GM23338 (cell line): Measurements from ENCODE around the gene DOCK4. TPM values are rescaled to one million over a fixed set of nuclear protein-coding genes. Genes with fewer than 3 reads are reported as not detected.

Experiments used
- ATAC-seq: fragments of 200-7000 bp; cut with Tn5 transposase; 3 replicates; pipeline ENCODE4 v1.9.1; 2020
- DNase-seq: peaks from one replicate; pipeline ENCODE4 v3.0.0-alpha.2; 2015; ENCODE audit warnings: low spot score
- H2AFZ ChIP-seq: fragments of 200-600 bp; sonication (generic); 2 replicates; pipeline ENCODE4 v1.8.0; 2016; ENCODE audit warnings: antibody characterized with exemption, mild to moderate bottlenecking, moderate library complexity
- H3F3A ChIP-seq: fragments of 200-600 bp; sonication (generic); replicated peaks from 2 replicates; pipeline ENCODE4 v1.8.0; 2017; ENCODE audit warnings: antibody characterized with exemption, mixed run types, low read depth
- H3K27ac ChIP-seq: fragments of 200-600 bp; sonication (generic); 2 replicates; pipeline ENCODE4 v1.6.1; 2016; ENCODE audit warnings: low read depth
- H3K27me3 ChIP-seq: fragments of 200-600 bp; sonication (generic); 2 replicates; pipeline ENCODE4 v1.8.0; 2016; ENCODE audit warnings: mild to moderate bottlenecking, mixed run types, moderate library complexity; ENCODE audit not compliant: insufficient read depth
- H3K36me3 ChIP-seq: fragments of 200-600 bp; sonication (generic); 2 replicates; pipeline ENCODE4 v1.8.0; 2016; ENCODE audit warnings: mild to moderate bottlenecking; ENCODE audit not compliant: insufficient read depth
- H3K4me1 ChIP-seq: fragments of 200-600 bp; sonication (generic); 2 replicates; pipeline ENCODE4 v1.8.0; 2016; ENCODE audit warnings: mild to moderate bottlenecking, moderate library complexity; ENCODE audit not compliant: insufficient read depth
- H3K4me2 ChIP-seq: fragments of 200-600 bp; sonication (generic); 2 replicates; pipeline ENCODE4 v1.7.1; 2017; ENCODE audit warnings: mixed run types
- H3K4me3 ChIP-seq: fragments of 200-600 bp; sonication (generic); 2 replicates; pipeline ENCODE4 v1.6.1; 2016; ENCODE audit warnings: mixed run types
- H3K79me2 ChIP-seq: fragments of 200-600 bp; sonication (generic); replicated peaks from 2 replicates; pipeline ENCODE4 v1.8.0; 2017; ENCODE audit warnings: mild to moderate bottlenecking; ENCODE audit not compliant: insufficient read depth
- H3K9me2 ChIP-seq: fragments of 200-600 bp; sonication (generic); 2 replicates; pipeline ENCODE4 v1.8.0; 2017; ENCODE audit not compliant: insufficient read depth
- H4K20me1 ChIP-seq: fragments of 200-600 bp; sonication (generic); replicated peaks from 2 replicates; pipeline ENCODE4 v1.8.0; 2017; ENCODE audit warnings: mild to moderate bottlenecking; ENCODE audit not compliant: insufficient read depth
- H3K27ac Mint-ChIP-seq: 2 replicates; pipeline ENCODE4 v1.8.0; 2020; ENCODE audit warnings: inconsistent platforms, mild to moderate bottlenecking, moderate library complexity, mixed read lengths
- H3K27me3 Mint-ChIP-seq: 3 replicates; pipeline ENCODE4 v1.8.0; 2022; ENCODE audit warnings: low read depth, mild to moderate bottlenecking, moderate library complexity, mixed read lengths, inconsistent platforms; ENCODE audit not compliant: insufficient read depth, poor library complexity
- H3K36me3 Mint-ChIP-seq: 3 replicates; pipeline ENCODE4 v1.8.0; 2021; ENCODE audit warnings: low read depth, mild to moderate bottlenecking, inconsistent platforms, moderate library complexity, mixed read lengths
- H3K4me1 Mint-ChIP-seq: 3 replicates; pipeline ENCODE4 v1.8.0; 2020; ENCODE audit warnings: mild to moderate bottlenecking, inconsistent platforms, mixed read lengths
- H3K4me3 Mint-ChIP-seq: 3 replicates; pipeline ENCODE4 v1.8.0; 2021; ENCODE audit warnings: moderate library complexity, mild to moderate bottlenecking, inconsistent platforms, mixed read lengths
- H3K9me3 Mint-ChIP-seq: 3 replicates; pipeline ENCODE4 v1.8.0; 2020; ENCODE audit warnings: moderate library complexity, mild to moderate bottlenecking, inconsistent platforms, mixed read lengths
- CREB1 ChIP-seq: fragments of 250-450 bp; sonication (Bioruptor Pico); IDR thresholded peaks from 2 replicates; pipeline ENCODE4 v1.5.0; 2020; ENCODE audit warnings: low read depth, mild to moderate bottlenecking, moderate library complexity
- CTCF ChIP-seq, 2 experiments: fragments of 200-600 bp in 1 of 2; sonication (generic) in 1 of 2; conservative IDR thresholded peaks; 2 replicates each; pipeline versions ENCODE4 v1.5.1 to v1.6.1; 2016 to 2017; ENCODE audit warnings: antibody characterized with exemption in 2 of 2, low read depth in 2 of 2, mild to moderate bottlenecking in 2 of 2, moderate library complexity in 1 of 2
- ETS1 ChIP-seq: IDR thresholded peaks from 2 replicates; pipeline ENCODE4 v1.6.1; 2016; ENCODE audit warnings: antibody characterized with exemption
- EZH2 ChIP-seq: fragments of 200-600 bp; sonication (generic); IDR thresholded peaks from one replicate; pipeline ENCODE4 v1.8.0; 2017; ENCODE audit warnings: antibody characterized with exemption, mild to moderate bottlenecking, low read depth; ENCODE audit not compliant: unreplicated experiment
- EZH2phosphoT487 ChIP-seq: fragments of 200-600 bp; sonication (generic); IDR thresholded peaks from one replicate; pipeline ENCODE4 v1.8.1; 2018; ENCODE audit warnings: antibody characterized with exemption; ENCODE audit not compliant: unreplicated experiment
- JUNB ChIP-seq: IDR thresholded peaks from one replicate; pipeline ENCODE4 v1.6.1; 2016; ENCODE audit warnings: antibody characterized with exemption; ENCODE audit not compliant: unreplicated experiment
- POLR2AphosphoS5 ChIP-seq: IDR thresholded peaks from 2 replicates; pipeline ENCODE4 v1.6.1; 2016; ENCODE audit warnings: antibody characterized with exemption, low read depth
- REST ChIP-seq: IDR thresholded peaks from one replicate; pipeline ENCODE4 v1.6.1; 2018; ENCODE audit warnings: antibody characterized with exemption; ENCODE audit not compliant: unreplicated experiment
- STAT1 ChIP-seq: IDR thresholded peaks from one replicate; pipeline ENCODE4 v1.6.1; 2016; ENCODE audit warnings: antibody characterized with exemption; ENCODE audit not compliant: unreplicated experiment
- ZNF114 ChIP-seq: fragments of 250-450 bp; sonication (Bioruptor Pico); IDR thresholded peaks from 2 replicates; pipeline ENCODE4 v1.5.0; 2020; ENCODE audit warnings: mild to moderate bottlenecking, moderate library complexity
- ZNF331 ChIP-seq: fragments of 250-450 bp; sonication (Bioruptor Pico); IDR thresholded peaks from 2 replicates; pipeline ENCODE4 v1.5.0; 2020; ENCODE audit warnings: low read depth, mild to moderate bottlenecking, moderate library complexity
- polyA plus RNA-seq: library from polyadenylated mRNA; unstranded; fragments of >200 nt; fragmentation: Nextera tagmentation; extraction: Ambion mirVana; gene quantifications from 2 replicates; pipeline ENCODE4 v1.2.1, GENCODE V29; 2016
- total RNA-seq: library from RNA; depleted of rRNA; stranded (reverse); fragments of >200 nt; shearing (Covaris generic); gene quantifications from 2 replicates; pipeline ENCODE4 v1.2.3, GENCODE V29; 2014

Gene DOCK4
- total and polyA plus RNA-seq, 2 experiments from 2014 or later: 6.3 to 33.8 TPM

GRCh38 chr7:111730476-111731300 lies 475.5 kb downstream of the DOCK4 start:
- ATAC-seq (peak; percentile 68), DNase-seq (peak; percentile 65)
- no peaks in the 10 kb centered on the region for H4K20me1 ChIP-seq
- no peaks in the 10 kb centered on the region for H3K9me2 ChIP-seq
- Mint-ChIP-seq H3K36me3 (peaks cover 18% of the 10 kb centered on the region; the same call in 2 of the 3 replicates), H3K4me1 (peaks cover 5% of the 10 kb centered on the region; the same call in 1 of the 3 replicates), H3K4me3 (no peak overlapping the region), H3K9me3 (no peaks in the 10 kb centered on the region), H3K27me3 (peaks cover 3% of the 10 kb centered on the region), H3K27ac (no peak overlapping the region)
- no peaks in the 10 kb centered on the region for H3F3A ChIP-seq
- no peaks in the 10 kb centered on the region for H3K36me3 ChIP-seq
- H3K79me2 ChIP-seq: no peaks in the 10 kb centered on the region
- H2AFZ ChIP-seq: no peak overlapping the region
- H3K4me1 ChIP-seq: no peaks in the 10 kb centered on the region
- no peak overlapping the region for H3K4me2 ChIP-seq
- H3K4me3 ChIP-seq: no peak overlapping the region
- H3K27ac ChIP-seq: no peak overlapping the region
- TF ChIP-seq REST (no peak), STAT1 (no peak), CTCF (conservative IDR thresholded peaks at IDR 0.05; ENCODE audit: low read depth in 2 of 2) (peak; percentile 71 to 84), EZH2phosphoT487 (no peak)
- no peaks in the 10 kb centered on the region for H3K27me3 ChIP-seq

GRCh38 chr7:111730057-111730456 lies 476.1 kb downstream of the DOCK4 start:
- H3K4me1 ChIP-seq: no peaks in the 10 kb centered on the region
- DNase-seq: no peak
- ATAC-seq: no peak
- no peaks in the 10 kb centered on the region for H3K27me3 ChIP-seq
- Mint-ChIP-seq H3K4me1 (no peaks in the 10 kb centered on the region), H3K36me3 (peaks cover 12% of the 10 kb centered on the region; the same call in 2 of the 3 replicates), H3K9me3 (no peaks in the 10 kb centered on the region), H3K27ac (no peak overlapping the region), H3K4me3 (no peak overlapping the region), H3K27me3 (peaks cover 3% of the 10 kb centered on the region)
- H3F3A ChIP-seq: no peaks in the 10 kb centered on the region
- no peaks in the 10 kb centered on the region for H3K36me3 ChIP-seq
- no peak overlapping the region for H3K27ac ChIP-seq
- no peaks in the 10 kb centered on the region for H3K9me2 ChIP-seq
- H3K4me2 ChIP-seq: no peak overlapping the region
- H4K20me1 ChIP-seq: no peaks in the 10 kb centered on the region
- no peak overlapping the region for H3K4me3 ChIP-seq
- H2AFZ ChIP-seq: no peak overlapping the region
- no peak for TF ChIP-seq ETS1
- TF ChIP-seq ZNF114 (CRISPR knock-in tag): no peak
- no peak for TF ChIP-seq ZNF331 (CRISPR knock-in tag)
- TF ChIP-seq EZH2: no peak
- no peak for TF ChIP-seq EZH2phosphoT487
- no peak for TF ChIP-seq POLR2AphosphoS5
- TF ChIP-seq CREB1 (CRISPR knock-in tag): no peak
- TF ChIP-seq JUNB: no peak
- no peak for TF ChIP-seq REST
- no peak for TF ChIP-seq STAT1
- no peaks in the 10 kb centered on the region for H3K79me2 ChIP-seq
